ENCODE data around the gene MFSD2B.

DNA sequence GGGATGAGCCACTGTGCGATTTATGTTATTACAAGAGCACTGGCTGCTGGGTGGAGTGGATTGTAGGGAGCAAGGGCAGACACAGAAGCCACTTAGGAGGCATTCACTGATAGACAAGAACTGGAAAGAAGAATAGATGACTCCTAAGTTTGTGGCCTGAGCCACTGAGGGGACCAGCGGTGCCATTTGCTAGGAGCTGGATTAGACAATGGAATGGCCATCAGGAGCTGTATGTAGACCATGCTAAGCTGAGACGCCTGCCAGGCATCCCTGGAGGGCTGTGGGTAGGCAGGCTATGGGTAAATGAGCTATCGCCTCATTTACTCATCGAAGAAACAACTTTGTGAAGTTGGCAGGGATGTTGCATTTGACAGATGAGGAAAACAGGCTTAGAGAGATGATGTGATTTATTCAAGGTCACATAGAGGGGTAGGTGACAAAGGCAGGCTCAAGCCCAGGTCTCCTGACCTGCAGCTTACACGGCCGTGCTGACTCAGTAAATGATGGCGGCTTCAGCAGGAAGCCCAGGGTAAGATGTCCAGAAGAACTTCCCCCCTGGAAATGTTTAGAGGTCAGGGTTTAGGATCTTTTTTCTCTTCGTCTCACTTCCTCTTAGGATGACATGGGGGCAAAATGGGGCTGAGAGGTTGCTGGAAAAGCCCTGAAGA, 2.8 kb downstream of the MFSD2B start:
- TF ChIP-seq, protein P1, sequence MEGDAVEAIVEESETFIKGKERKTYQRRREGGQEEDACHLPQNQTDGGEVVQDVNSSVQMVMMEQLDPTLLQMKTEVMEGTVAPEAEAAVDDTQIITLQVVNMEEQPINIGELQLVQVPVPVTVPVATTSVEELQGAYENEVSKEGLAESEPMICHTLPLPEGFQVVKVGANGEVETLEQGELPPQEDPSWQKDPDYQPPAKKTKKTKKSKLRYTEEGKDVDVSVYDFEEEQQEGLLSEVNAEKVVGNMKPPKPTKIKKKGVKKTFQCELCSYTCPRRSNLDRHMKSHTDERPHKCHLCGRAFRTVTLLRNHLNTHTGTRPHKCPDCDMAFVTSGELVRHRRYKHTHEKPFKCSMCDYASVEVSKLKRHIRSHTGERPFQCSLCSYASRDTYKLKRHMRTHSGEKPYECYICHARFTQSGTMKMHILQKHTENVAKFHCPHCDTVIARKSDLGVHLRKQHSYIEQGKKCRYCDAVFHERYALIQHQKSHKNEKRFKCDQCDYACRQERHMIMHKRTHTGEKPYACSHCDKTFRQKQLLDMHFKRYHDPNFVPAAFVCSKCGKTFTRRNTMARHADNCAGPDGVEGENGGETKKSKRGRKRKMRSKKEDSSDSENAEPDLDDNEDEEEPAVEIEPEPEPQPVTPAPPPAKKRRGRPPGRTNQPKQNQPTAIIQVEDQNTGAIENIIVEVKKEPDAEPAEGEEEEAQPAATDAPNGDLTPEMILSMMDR (IDR thresholded peaks at IDR 0.05) = no peak
- TF ChIP-seq POLR2AphosphoS5 (IDR thresholded peaks at IDR 0.05; ENCODE audit: insufficient read depth in 1 of 2, low read depth in 1 of 2) = no peak
- no peak for TF ChIP-seq POLR2A (IDR thresholded peaks at IDR 0.05)
